ENCODE results near the gene PLCB1.

The PLCB1 gene

DNA sequence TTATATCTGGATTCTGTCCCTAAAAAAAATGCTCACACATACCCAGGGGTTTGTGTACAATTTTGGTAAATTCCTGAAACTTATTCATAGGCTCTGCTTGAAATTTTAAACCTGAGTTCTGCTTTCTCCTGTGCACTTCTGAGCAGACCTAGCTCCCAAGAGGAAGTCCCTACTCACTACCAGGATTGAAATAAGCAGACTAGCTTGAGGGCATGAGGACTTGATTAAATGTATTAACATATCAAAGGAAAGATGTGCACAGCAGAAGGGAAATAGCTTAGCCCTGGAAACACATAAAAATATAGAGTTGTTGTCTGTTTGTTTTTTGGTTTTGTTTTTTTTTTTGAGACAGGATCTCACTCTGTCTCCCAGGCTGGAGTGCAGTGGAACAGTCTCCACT is 785.0 kb downstream of the PLCB1 start:
- no peak for FAIRE-seq

DNA sequence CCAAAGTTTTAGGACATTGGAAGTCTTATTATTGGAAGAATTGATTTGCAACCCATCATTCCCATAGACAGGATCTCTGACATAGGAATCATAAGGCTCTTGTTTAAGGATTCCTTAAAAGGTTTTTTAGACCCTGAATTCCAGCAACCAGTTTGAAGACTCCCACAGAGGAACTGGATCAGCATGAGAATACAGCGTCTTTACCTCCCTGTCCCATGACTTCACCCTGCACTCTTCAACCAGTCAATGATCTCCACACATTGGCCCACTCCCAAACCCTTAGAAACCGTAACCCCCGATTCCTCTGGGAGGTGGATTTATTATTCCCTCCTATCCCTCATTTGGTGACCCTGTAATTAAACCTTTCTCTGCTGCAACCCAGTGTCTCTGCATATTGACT is 786.1 kb downstream of the PLCB1 start:
- no peak for FAIRE-seq

DNA sequence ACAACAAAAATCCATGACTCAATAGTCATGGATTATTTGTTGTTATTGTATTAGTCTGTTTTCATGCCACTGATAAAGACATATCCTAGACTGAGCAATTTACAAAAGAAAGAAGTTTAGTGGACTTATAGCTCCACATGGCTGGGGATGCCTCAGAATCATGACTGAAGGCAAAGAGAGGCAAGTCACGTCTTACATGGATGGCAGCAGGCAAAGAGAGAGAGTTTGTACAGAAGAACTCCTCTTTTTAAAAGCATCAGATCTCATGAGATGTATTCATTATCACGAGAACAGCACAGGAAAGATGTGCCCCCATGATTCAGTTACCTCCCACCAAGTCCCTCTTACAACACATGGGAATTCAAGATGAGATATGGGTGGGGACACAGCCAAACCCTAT is 792.5 kb downstream of the PLCB1 start:
- no peak for FAIRE-seq

DNA sequence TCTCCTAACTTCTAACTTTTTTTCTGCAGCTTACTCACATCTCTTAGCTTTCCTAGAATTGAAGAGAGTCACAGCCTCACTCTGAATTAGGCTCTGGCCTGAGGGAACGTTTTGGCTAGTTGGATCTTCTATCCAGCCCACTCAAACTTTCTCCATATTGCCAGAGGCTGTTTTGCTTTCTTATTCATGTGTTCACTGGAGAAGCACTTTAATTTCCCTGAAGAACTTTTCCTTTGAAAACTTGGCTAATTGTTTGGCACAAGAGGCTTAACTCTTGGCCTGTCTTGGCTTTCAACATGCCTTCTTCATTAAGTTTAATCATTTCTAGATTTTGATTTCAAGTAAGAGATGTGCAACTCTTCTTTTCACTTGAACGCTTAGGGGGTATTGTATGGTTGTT is 798.7 kb downstream of the PLCB1 start:
- FAIRE-seq, result no peak

DNA sequence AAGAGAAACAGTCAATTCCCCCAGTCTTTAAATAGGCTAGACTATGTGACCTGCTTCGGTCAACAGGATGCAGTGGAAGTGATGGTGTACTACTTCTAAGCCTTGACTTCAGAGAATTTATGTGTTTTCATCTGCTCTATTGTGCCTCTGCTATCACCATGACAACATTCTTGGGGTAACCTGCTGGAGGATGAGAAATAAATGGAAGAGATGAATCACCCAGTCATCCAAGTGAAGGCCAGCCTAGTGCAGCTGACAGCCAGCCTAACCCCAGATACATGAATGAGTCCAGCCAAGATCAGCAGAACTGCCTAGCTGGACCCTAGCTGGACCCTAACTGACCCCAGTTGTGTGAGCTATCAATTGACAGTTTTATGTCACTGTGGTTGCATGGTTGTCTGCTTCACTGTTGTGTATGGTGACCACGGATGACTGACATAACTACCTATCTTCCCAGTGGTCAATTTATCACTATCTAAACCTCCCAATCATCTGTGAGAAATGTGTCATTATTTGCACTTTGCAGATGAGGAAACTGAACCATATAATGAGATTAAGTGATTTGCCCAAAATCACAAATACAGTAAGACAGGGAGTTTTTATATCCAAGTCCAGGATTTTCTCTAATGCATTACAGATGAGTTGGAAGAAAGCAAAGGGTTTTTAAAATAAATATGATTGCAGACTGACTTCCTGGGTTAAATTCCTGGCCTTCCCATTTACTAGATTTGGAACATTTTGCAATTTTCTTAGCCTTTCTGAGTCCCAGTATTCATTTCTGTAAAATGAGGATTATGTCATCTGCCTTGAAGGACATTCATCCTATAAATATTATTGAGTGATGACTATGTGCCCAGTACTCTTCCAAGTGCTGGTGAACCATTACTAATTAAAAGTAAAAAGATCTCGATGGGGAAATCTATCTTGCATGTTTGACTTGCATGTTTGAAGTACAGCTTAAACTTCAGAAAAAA is 800.4 kb downstream of the PLCB1 start:
- no peak for FAIRE-seq

DNA sequence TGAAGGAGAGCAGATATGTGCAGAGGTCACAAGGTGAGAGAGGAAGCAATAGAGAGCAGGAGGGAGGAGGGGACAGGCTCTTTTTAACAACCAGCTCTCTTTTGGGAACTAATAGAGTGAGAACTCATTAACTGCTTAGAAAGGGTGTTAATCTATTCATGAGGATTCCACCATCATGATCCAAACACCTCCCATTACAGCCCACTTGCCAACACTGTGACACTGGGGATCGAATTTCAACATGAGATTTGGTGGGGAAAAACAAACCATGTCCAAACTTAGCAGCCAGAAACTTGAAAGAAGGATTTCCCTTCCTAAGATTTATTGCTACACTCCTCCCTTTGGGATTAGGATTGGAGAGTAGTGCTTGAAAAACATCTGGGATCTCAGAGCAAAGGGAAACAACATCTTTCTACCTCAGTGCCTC is 801.3 kb downstream of the PLCB1 start:
- no peak for FAIRE-seq

DNA sequence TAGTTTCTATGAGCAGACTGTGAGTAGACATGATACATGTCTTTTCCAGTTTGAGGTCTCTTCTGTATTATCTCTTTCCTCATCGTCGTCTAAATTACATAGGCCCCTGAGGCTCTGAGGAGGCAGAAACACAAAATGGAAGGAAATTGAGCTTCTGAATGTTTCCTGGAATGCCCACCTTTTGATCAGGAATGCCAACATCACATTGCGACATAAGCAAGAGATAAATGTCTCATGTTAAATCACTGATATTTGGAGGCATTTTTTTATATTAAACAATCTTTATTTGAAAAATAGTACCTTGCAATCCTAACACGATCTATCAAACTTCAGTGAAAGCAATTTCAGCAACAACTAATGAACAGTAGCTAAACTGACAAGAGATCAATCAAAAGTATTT is 802.3 kb downstream of the PLCB1 start:
- no peak for FAIRE-seq
